Measurements from ENCODE around the gene UBL7.

- TF ChIP-seq EP300 (IDR thresholded peaks at IDR 0.05): no peak
- TF ChIP-seq POLR2A (IDR thresholded peaks at IDR 0.05): no peak
Observed at GRCh38 chr15:74432968-74433591, 27.9 kb downstream of the UBL7 start.
